Mesothelial cell of epicardium (in vitro differentiated cells): ENCODE data around the gene CUX1. TPM values are rescaled to one million over a fixed set of nuclear protein-coding genes. Genes with fewer than 3 reads are reported as not detected.
A peak's percentile ranks its signal among the peaks of the same experiment; 100 is the strongest.

ENCODE experiments used
- DNase-seq, 2 experiments: peaks; one replicate each; pipeline ENCODE4 v3.0.0; 2021; ENCODE audit warnings: low spot score in 2 of 2; ENCODE audit not compliant: unreplicated experiment in 2 of 2
- H3K27ac Mint-ChIP-seq: 2 replicates; pipeline ENCODE4 v1.8.0; 2021; ENCODE audit warnings: mixed read lengths
- H3K27me3 Mint-ChIP-seq: 2 replicates; pipeline ENCODE4 v1.8.0; 2021; ENCODE audit warnings: low read depth, mixed read lengths
- H3K36me3 Mint-ChIP-seq: 2 replicates; pipeline ENCODE4 v1.8.0; 2021; ENCODE audit warnings: mixed read lengths
- H3K4me1 Mint-ChIP-seq: 2 replicates; pipeline ENCODE4 v1.8.0; 2021; ENCODE audit warnings: mixed read lengths
- H3K4me3 Mint-ChIP-seq: 2 replicates; pipeline ENCODE4 v1.8.0; 2021; ENCODE audit warnings: mild to moderate bottlenecking, moderate library complexity, mixed read lengths
- H3K9me3 Mint-ChIP-seq: 2 replicates; pipeline ENCODE4 v1.8.0; 2021; ENCODE audit warnings: mixed read lengths
- CTCF ChIP-seq: fragments of 200-600 bp; sonication (generic); IDR thresholded peaks from one replicate; pipeline ENCODE4 v1.5.0; 2021; ENCODE audit warnings: antibody characterized with exemption; ENCODE audit not compliant: unreplicated experiment
- total RNA-seq: library from RNA; stranded (reverse); gene quantifications from 3 replicates; pipeline ENCODE4 v1.2.1, GENCODE V29; 2021

CUX1 gene
- total RNA-seq, 1 donor from 2014 or later, result 158 TPM

- H3K27me3 Mint-ChIP-seq, result no peaks in the 10 kb centered on the region
- H3K9me3 Mint-ChIP-seq, result no peaks in the 10 kb centered on the region
- H3K27ac Mint-ChIP-seq, result no peak overlapping the region
- no peak overlapping the region for H3K4me3 Mint-ChIP-seq
- H3K4me1 Mint-ChIP-seq, result peaks cover 15% of the 10 kb centered on the region
- TF ChIP-seq CTCF, result no peak
- DNase-seq, result no peak
- peaks cover 21% of the 10 kb centered on the region for H3K36me3 Mint-ChIP-seq
Measured at GRCh38 chr7:102101926-102102325, 284.5 kb downstream of the CUX1 start.

GRCh38 chr7:102103027-102103372, 285.6 kb downstream of the CUX1 start:
- Mint-ChIP-seq H3K36me3 (peaks cover 26% of the 10 kb centered on the region), H3K27me3 (no peaks in the 10 kb centered on the region), H3K4me1 (peaks cover 4% of the 10 kb centered on the region), H3K27ac (no peak overlapping the region), H3K9me3 (no peaks in the 10 kb centered on the region), H3K4me3 (no peak overlapping the region)
- DNase-seq, result peak in 1 of 2 experiments; percentile 17
- TF ChIP-seq CTCF, result no peak

GRCh38 chr7:102104245-102104644, 286.8 kb downstream of the CUX1 start:
- no peaks in the 10 kb centered on the region for H3K27me3 Mint-ChIP-seq
- no peak overlapping the region for H3K4me3 Mint-ChIP-seq
- peaks cover 26% of the 10 kb centered on the region for H3K36me3 Mint-ChIP-seq
- no peak for TF ChIP-seq CTCF
- no peak for DNase-seq
- H3K27ac Mint-ChIP-seq, result no peak overlapping the region
- H3K9me3 Mint-ChIP-seq, result no peaks in the 10 kb centered on the region
- H3K4me1 Mint-ChIP-seq, result no peaks in the 10 kb centered on the region

GRCh38 chr7:102106625-102107024, 289.2 kb downstream of the CUX1 start:
- Mint-ChIP-seq H3K36me3 (peaks cover 29% of the 10 kb centered on the region), H3K27me3 (no peaks in the 10 kb centered on the region), H3K4me3 (no peak overlapping the region), H3K9me3 (no peaks in the 10 kb centered on the region), H3K4me1 (no peaks in the 10 kb centered on the region), H3K27ac (no peak overlapping the region)
- no peak for DNase-seq
- no peak for TF ChIP-seq CTCF

- Mint-ChIP-seq H3K4me3 (no peak overlapping the region), H3K4me1 (no peaks in the 10 kb centered on the region), H3K27ac (no peak overlapping the region), H3K36me3 (peaks cover 31% of the 10 kb centered on the region), H3K27me3 (no peaks in the 10 kb centered on the region), H3K9me3 (no peaks in the 10 kb centered on the region)
- no peak for TF ChIP-seq CTCF
- DNase-seq, result no peak
Measured at GRCh38 chr7:102107474-102108104, 290.2 kb downstream of the CUX1 start.
